K562 (cell line): ENCODE data around the gene ADAM15. TPM values are rescaled to one million over a fixed set of nuclear protein-coding genes. Genes with fewer than 3 reads are reported as not detected.

ENCODE experiments used
- ATAC-seq: fragments of 200-7000 bp; cut with Tn5 transposase; 3 replicates; pipeline ENCODE4 v1.9.1; 2020; ENCODE audit warnings: moderate library complexity
- BruUV-seq: library from RNA; stranded (reverse); fragments of 400-500 nt; replicated peaks from 2 replicates; lab custom pipeline; 2021; lab: Mats Ljungman, UMichigan
- CTCF ChIA-PET: fragments of 300-600 bp; formaldehyde crosslinking; extraction: SDS; loops from one replicate; lab custom pipeline; 2021; ENCODE audit warnings: low intra/inter-chr PET ratio; lab: Yijun Ruan, JAX
- POLR2A ChIA-PET: fragments of 300-600, 350-650 bp; sonication (Branson Sonifier 250); formaldehyde crosslinking; extraction: SDS; loops from one replicate; lab custom pipeline; 2021; ENCODE audit warnings: antibody characterized with exemption, inconsistent platforms; lab: Yijun Ruan, JAX
- DNase-seq, 4 experiments: peaks; one replicate each; pipeline versions ENCODE4 v3.0.0 to v3.0.0-alpha.2; 2011 to 2018; ENCODE audit warnings: low spot score in 3 of 4, mixed read lengths in 3 of 4; ENCODE audit errors: extremely low read depth in 1 of 4
- FAIRE-seq: peaks from 2 replicates; lab custom pipeline; 2011; peaks lifted over from hg19 to GRCh38; lab: Jason Lieb, UNC
- H2AFZ ChIP-seq: 2 replicates; pipeline ENCODE4 v1.6.0; 2011; ENCODE audit warnings: low read depth, low read length, control low read depth, inconsistent platforms
- H3K27ac ChIP-seq: fragments of 200-600 bp; 3 replicates; pipeline ENCODE4 v1.8.0; 2011; ENCODE audit warnings: low read depth, mild to moderate bottlenecking, control low read depth, inconsistent platforms, low read length, moderate library complexity, mixed read lengths; ENCODE audit errors: extremely low read depth
- H3K27me3 ChIP-seq, 2 experiments: fragments of 300-600 bp in 1 of 2; 2 replicates in 1 of 2; 3 replicates in 1 of 2; pipeline versions ENCODE4 v1.6.0 to v1.8.0; 2011; ENCODE audit warnings: inconsistent platforms in 2 of 2, low read length in 2 of 2, mild to moderate bottlenecking in 1 of 2, mixed read lengths in 1 of 2, moderate library complexity in 1 of 2; ENCODE audit not compliant: control insufficient read depth in 2 of 2, insufficient read depth in 2 of 2
- H3K36me3 ChIP-seq: fragments of 300-600 bp; 3 replicates; pipeline ENCODE4 v1.8.0; 2011; ENCODE audit warnings: mild to moderate bottlenecking, low read length, inconsistent platforms; ENCODE audit not compliant: control insufficient read depth, insufficient read depth
- H3K4me1 ChIP-seq, 2 experiments: fragments of 200-600 bp in 1 of 2; replicated peaks in 1 of 2; 2 replicates in 1 of 2; 3 replicates in 1 of 2; pipeline versions ENCODE4 v1.5.1 to v1.8.0; 2011; ENCODE audit warnings: inconsistent platforms in 2 of 2, low read length in 2 of 2, mild to moderate bottlenecking in 1 of 2, mixed read lengths in 1 of 2, moderate library complexity in 1 of 2; ENCODE audit not compliant: control insufficient read depth in 2 of 2, insufficient read depth in 2 of 2
- H3K4me2 ChIP-seq: 2 replicates; pipeline ENCODE4 v1.6.1; 2011; ENCODE audit warnings: low read length, control low read depth, inconsistent platforms, mixed read lengths; ENCODE audit not compliant: insufficient read depth
- H3K4me3 ChIP-seq: fragments of 200-600 bp; sonication (generic), shearing (Covaris generic); 2 replicates; pipeline ENCODE4 v1.5.1; 2016; ENCODE audit warnings: control low read depth, inconsistent platforms
- H3K79me2 ChIP-seq: fragments of 200-600 bp; 3 replicates; pipeline ENCODE4 v1.8.0; 2011; ENCODE audit warnings: low read length, inconsistent platforms; ENCODE audit not compliant: control insufficient read depth, insufficient read depth
- H3K9ac ChIP-seq, 2 experiments: 2 replicates each; pipeline versions ENCODE4 v1.6.0 to v1.6.1; 2011; ENCODE audit warnings: low read depth in 2 of 2, low read length in 2 of 2, control low read depth in 1 of 2, inconsistent platforms in 1 of 2, mild to moderate bottlenecking in 1 of 2, mixed read lengths in 1 of 2; ENCODE audit not compliant: insufficient read depth in 1 of 2
- H3K9me1 ChIP-seq: one replicate; pipeline ENCODE4 v1.6.0; 2011; ENCODE audit warnings: inconsistent platforms, mild to moderate bottlenecking, low read length, moderate library complexity; ENCODE audit not compliant: control insufficient read depth, insufficient read depth
- H3K9me3 ChIP-seq: replicated peaks from 2 replicates; pipeline ENCODE4 v1.5.1; 2011; ENCODE audit warnings: low read depth, low read length, inconsistent platforms; ENCODE audit not compliant: control insufficient read depth, insufficient read depth
- H4K20me1 ChIP-seq: replicated peaks from 2 replicates; pipeline ENCODE4 v1.6.1; 2011; ENCODE audit warnings: low read length, inconsistent platforms, mixed read lengths; ENCODE audit not compliant: control insufficient read depth, insufficient read depth
- RBFOX2 ChIP-seq: fragments of 200-400 bp; formaldehyde crosslinking; IDR thresholded peaks from 2 replicates; pipeline ENCODE4 v1.6.1; 2017; ENCODE audit warnings: low read depth, mild to moderate bottlenecking, low read length, moderate library complexity
- ZFX ChIP-seq: sonication (generic); formaldehyde crosslinking; IDR thresholded peaks from 2 replicates; pipeline ENCODE4 v1.8.0; 2022; ENCODE audit warnings: mild to moderate bottlenecking, missing genetic modification reagents, moderate library complexity
- WGBS: fragments of 100-300 bp; shearing (Covaris generic); methylation state at CpG from one replicate; pipeline ENCODE4 v1.1.6; 2016; ENCODE audit warnings: low coverage, mixed read lengths; ENCODE audit not compliant: insufficient coverage; ENCODE audit errors: missing lambda C conversion rate; 5-methylcytosine and 5-hydroxymethylcytosine counted together
- in situ Hi-C: fragments of 300-500 bp; cut with MboI; formaldehyde crosslinking; loops from 4 replicates; pipeline ENCODE4 v1.15.0; 2018; ENCODE audit warnings: inconsistent platforms, mixed read lengths
- intact Hi-C: fragments of 100-400 bp; cut with micrococcal nuclease; formaldehyde crosslinking; loops from 2 replicates; pipeline ENCODE4 v1.14.2; 2022
- polyA plus RNA-seq, 8 experiments: library from polyadenylated mRNA; depleted of rRNA in 4 of 8; stranded (reverse) in 5 of 8; unstranded in 3 of 8; fragments of >200 nt; fragmentation: Nextera tagmentation in 2 of 8; fragmentation: Illumina TruSeq in 1 of 8; extraction: Ambion mirVana in 2 of 8; extraction: Trizol in 1 of 8; gene quantifications; 2 replicates each; pipeline versions ENCODE4 v1.2.1 to v1.2.3, GENCODE V29; 2011 to 2014; ENCODE audit warnings: inconsistent platforms in 1 of 8, missing spikeins in 1 of 8
- total RNA-seq, 7 experiments: library from RNA; depleted of rRNA in 6 of 7; stranded (reverse); fragments of >200 nt in 6 of 7; fragmentation: Illumina TruSeq in 2 of 7; extraction: Trizol in 2 of 7; gene quantifications; 2 replicates each; pipeline versions ENCODE4 v1.2.1 to v1.2.3, GENCODE V29; 2011 to 2021; ENCODE audit warnings: low replicate concordance in 1 of 7
- TF ChIP-seq, protein P1 (sequence below): fragments of 450-650 bp; IDR thresholded peaks from 2 replicates; pipeline ENCODE4 v1.6.1; 2018; ENCODE audit not compliant: partially characterized antibody
- TF ChIP-seq, protein P2 (sequence below), 2 experiments: fragments of 450-650 bp; formaldehyde crosslinking in 1 of 2; IDR thresholded peaks; 2 replicates each; pipeline versions ENCODE4 v1.4.0 to v1.6.1; 2014 to 2020; ENCODE audit warnings: mild to moderate bottlenecking in 2 of 2, borderline replicate concordance in 1 of 2, low read depth in 1 of 2

The ADAM15 gene
- total and polyA plus RNA-seq, 9 of the 15 experiments (the other 6 are each of a cell fraction or from before 2014, with no cell fraction given), result 0.69 to 72.3 (median 32.8) TPM

DNA sequence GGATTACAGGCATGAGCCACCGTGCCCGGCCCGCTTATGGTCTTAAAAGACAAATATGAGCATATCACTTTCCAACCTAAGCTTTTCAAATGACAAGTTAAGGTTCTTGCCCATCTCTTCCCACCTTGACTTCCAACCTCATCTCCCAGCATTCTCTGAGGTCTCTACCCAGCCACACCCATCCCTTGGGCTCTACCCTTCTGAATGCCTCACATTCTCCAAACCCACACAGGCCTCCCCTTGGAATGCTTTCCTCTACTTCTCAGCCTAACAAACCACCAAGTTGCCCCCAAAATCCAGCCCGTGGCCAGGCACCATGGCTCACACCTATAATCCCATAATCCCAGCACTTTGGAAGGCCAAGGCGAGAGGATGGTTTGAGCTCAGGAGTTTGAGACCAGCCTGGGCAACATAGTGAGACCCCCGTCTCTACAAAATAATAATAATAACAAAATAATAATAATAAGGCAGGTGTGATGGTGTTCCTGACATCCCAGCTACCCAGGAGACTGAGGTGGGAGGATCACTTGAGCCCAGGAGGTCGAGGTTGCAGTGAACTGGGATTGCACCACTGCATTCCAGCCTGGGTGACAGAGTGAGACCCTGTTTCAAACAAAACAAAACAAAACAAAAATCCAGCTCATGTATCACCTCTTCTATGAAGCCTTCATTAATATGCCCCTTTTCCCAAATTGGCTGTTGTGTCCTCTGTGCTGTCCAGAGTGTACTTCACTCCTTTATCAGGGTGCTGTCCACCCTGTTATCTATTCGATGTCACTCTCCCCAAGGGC lies 28.8 kb upstream of the ADAM15 start:
- H3K9ac ChIP-seq, result no peak overlapping the region; a peak in 1 of 4 replicates
- no peaks in the 10 kb centered on the region for H3K27me3 ChIP-seq
- no peak overlapping the region for H3K27ac ChIP-seq
- ATAC-seq (no peak), FAIRE-seq (no peak)
- no peaks in the 10 kb centered on the region for H4K20me1 ChIP-seq
- H3K9me1 ChIP-seq, result no peaks in the 10 kb centered on the region
- peaks cover 9% of the 10 kb centered on the region; the same call in 1 of the 3 replicates for H3K36me3 ChIP-seq
- TF ChIP-seq, protein P1, sequence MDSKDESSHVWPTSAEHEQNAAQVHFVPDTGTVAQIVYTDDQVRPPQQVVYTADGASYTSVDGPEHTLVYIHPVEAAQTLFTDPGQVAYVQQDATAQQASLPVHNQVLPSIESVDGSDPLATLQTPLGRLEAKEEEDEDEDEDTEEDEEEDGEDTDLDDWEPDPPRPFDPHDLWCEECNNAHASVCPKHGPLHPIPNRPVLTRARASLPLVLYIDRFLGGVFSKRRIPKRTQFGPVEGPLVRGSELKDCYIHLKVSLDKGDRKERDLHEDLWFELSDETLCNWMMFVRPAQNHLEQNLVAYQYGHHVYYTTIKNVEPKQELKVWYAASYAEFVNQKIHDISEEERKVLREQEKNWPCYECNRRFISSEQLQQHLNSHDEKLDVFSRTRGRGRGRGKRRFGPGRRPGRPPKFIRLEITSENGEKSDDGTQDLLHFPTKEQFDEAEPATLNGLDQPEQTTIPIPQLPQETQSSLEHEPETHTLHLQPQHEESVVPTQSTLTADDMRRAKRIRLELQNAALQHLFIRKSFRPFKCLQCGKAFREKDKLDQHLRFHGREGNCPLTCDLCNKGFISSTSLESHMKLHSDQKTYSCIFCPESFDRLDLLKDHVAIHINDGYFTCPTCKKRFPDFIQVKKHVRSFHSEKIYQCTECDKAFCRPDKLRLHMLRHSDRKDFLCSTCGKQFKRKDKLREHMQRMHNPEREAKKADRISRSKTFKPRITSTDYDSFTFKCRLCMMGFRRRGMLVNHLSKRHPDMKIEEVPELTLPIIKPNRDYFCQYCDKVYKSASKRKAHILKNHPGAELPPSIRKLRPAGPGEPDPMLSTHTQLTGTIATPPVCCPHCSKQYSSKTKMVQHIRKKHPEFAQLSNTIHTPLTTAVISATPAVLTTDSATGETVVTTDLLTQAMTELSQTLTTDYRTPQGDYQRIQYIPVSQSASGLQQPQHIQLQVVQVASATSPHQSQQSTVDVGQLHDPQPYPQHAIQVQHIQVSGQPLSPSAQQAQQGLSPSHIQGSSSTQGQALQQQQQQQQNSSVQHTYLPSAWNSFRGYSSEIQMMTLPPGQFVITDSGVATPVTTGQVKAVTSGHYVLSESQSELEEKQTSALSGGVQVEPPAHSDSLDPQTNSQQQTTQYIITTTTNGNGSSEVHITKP, result peak; percentile 79
- no peak for TF ChIP-seq RBFOX2
- TF ChIP-seq, protein P2, sequence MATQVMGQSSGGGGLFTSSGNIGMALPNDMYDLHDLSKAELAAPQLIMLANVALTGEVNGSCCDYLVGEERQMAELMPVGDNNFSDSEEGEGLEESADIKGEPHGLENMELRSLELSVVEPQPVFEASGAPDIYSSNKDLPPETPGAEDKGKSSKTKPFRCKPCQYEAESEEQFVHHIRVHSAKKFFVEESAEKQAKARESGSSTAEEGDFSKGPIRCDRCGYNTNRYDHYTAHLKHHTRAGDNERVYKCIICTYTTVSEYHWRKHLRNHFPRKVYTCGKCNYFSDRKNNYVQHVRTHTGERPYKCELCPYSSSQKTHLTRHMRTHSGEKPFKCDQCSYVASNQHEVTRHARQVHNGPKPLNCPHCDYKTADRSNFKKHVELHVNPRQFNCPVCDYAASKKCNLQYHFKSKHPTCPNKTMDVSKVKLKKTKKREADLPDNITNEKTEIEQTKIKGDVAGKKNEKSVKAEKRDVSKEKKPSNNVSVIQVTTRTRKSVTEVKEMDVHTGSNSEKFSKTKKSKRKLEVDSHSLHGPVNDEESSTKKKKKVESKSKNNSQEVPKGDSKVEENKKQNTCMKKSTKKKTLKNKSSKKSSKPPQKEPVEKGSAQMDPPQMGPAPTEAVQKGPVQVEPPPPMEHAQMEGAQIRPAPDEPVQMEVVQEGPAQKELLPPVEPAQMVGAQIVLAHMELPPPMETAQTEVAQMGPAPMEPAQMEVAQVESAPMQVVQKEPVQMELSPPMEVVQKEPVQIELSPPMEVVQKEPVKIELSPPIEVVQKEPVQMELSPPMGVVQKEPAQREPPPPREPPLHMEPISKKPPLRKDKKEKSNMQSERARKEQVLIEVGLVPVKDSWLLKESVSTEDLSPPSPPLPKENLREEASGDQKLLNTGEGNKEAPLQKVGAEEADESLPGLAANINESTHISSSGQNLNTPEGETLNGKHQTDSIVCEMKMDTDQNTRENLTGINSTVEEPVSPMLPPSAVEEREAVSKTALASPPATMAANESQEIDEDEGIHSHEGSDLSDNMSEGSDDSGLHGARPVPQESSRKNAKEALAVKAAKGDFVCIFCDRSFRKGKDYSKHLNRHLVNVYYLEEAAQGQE (IDR thresholded peaks at IDR 0.05; ENCODE audit: borderline replicate concordance), result peak; percentile 10; the same call in 1 of the 2 replicates
- TF ChIP-seq, protein P2 (CRISPR knock-in tag; IDR thresholded peaks at IDR 0.05; ENCODE audit: low read depth), result no peak
- 0 out of 2 replicates have a peak, but pooled peaks have one; percentile 21 for TF ChIP-seq ZFX (CRISPR knock-in tag)
- TF ChIP-seq, all 486 proteins: peak for 3
- no TSS peak for BruUV-seq
- H2AFZ ChIP-seq, result no peak overlapping the region
- no peak overlapping the region for H3K4me3 ChIP-seq
- ChIA-PET POLR2A (interaction anchor here (0.6 to 1.3 kb wide), 10 partner anchors 9 to 67 kb away, joined by 3 to 4 read pairs (median 3); no protein-coding TSS in a partner anchor), CTCF (interaction anchor here (0.5 kb wide), 1 partner anchor 101 kb away, joined by 3 read pairs; no protein-coding TSS in a partner anchor)
- intact Hi-C loops (no loop called here), in situ Hi-C loops (no loop called here)
- WGBS, result 55% methylated on average over 8 of the region's 8 CpGs
- H3K4me2 ChIP-seq, result no peak overlapping the region; the same call in 1 of the 2 replicates
- no peaks in the 10 kb centered on the region for H3K9me3 ChIP-seq
- H3K79me2 ChIP-seq, result no peaks in the 10 kb centered on the region
- DNase-seq, result no peak
- peaks cover 19 to 25% of the 10 kb centered on the region in 2 experiments for H3K4me1 ChIP-seq
